ENCODE data around the gene DCBLD1. TPM values are rescaled to one million over a fixed set of nuclear protein-coding genes. Genes with fewer than 3 reads are reported as not detected.

DCBLD1 gene
- total and polyA plus RNA-seq, 4 donors: 2.7 to 10.4 (median 4.4) TPM

DNA sequence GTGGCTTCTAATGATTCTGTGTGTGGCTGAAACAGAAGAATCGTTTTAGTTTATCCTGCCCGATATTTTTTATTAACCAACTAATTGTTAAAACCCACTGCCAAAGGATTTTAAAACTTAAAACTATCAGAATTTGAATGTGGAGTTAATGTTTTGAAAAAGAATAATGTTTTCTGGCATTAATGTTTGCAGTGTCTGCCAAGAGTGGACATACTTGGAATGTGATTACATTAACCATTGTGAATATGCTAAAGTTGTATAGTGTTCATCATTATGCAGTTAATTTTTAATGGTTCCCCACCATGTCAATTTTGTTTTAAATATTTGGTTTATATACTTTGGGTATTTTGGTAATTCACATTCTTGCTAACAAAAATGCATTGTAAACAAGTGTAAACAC is 24.4 kb downstream of the DCBLD1 start:
- H3K4me1 ChIP-seq (ENCODE audit: control insufficient read depth in 4 of 4, insufficient read depth in 4 of 4, low read length in 3 of 4): peaks cover 0 to 4% (median 1%) of the 10 kb centered on the region in 4 donors
- peaks cover 0 to 5% (median 2%) of the 10 kb centered on the region in 4 donors for H3K36me3 ChIP-seq (ENCODE audit: control insufficient read depth in 4 of 4, insufficient read depth in 3 of 4, low read depth in 1 of 4, low read length in 3 of 4)
- no peak for DNase-seq (ENCODE audit: low spot score)
- no peaks in the 10 kb centered on the region for H3K27me3 ChIP-seq (ENCODE audit: control insufficient read depth in 4 of 4, insufficient read depth in 4 of 4, low read length in 3 of 4)
- no peak overlapping the region for H3K4me3 ChIP-seq (ENCODE audit: low read depth in 1 of 3, low read length in 3 of 3)
- no peaks in the 10 kb centered on the region for H3K9me3 ChIP-seq (ENCODE audit: control insufficient read depth in 4 of 4, low read length in 3 of 4)
- H3K27ac ChIP-seq (ENCODE audit: low read depth in 1 of 2, low read length in 2 of 2): no peak overlapping the region
- no peak overlapping the region for H3K9ac ChIP-seq (ENCODE audit: low read depth in 1 of 2, low read length in 2 of 2)
- 86% methylated on average over 2 of the region's 2 CpGs for WGBS
- no peak for TF ChIP-seq RXRA (IDR thresholded peaks at IDR 0.05)

GRCh38 chr6:117508450-117508971 is 26.0 kb downstream of the DCBLD1 start:
- H3K4me1 ChIP-seq (ENCODE audit: control insufficient read depth in 4 of 4, insufficient read depth in 4 of 4, low read length in 3 of 4): peaks cover 0 to 4% (median 1%) of the 10 kb centered on the region in 4 donors
- no peak overlapping the region for H3K9ac ChIP-seq (ENCODE audit: low read depth in 1 of 2, low read length in 2 of 2)
- H3K9me3 ChIP-seq (ENCODE audit: control insufficient read depth in 4 of 4, low read length in 3 of 4): no peaks in the 10 kb centered on the region
- peaks cover 0 to 5% (median 2%) of the 10 kb centered on the region in 4 donors for H3K36me3 ChIP-seq (ENCODE audit: control insufficient read depth in 4 of 4, insufficient read depth in 3 of 4, low read depth in 1 of 4, low read length in 3 of 4)
- WGBS: 95% methylated on average over 4 of the region's 4 CpGs
- no peaks in the 10 kb centered on the region for H3K27me3 ChIP-seq (ENCODE audit: control insufficient read depth in 4 of 4, insufficient read depth in 4 of 4, low read length in 3 of 4)
- TF ChIP-seq GABPA (IDR thresholded peaks at IDR 0.05 in 1 of 2, conservative IDR thresholded peaks at IDR 0.05 in 1 of 2) (no peak), TAF1 (conservative IDR thresholded peaks at IDR 0.05) (no peak), CTCF (IDR thresholded peaks at IDR 0.05; ENCODE audit: low read depth, low read length, missing input control) (no peak), FOXA1 (IDR thresholded peaks at IDR 0.05) (no peak), ATF3 (IDR thresholded peaks at IDR 0.05) (no peak), YY1 (IDR thresholded peaks at IDR 0.05) (no peak), FOXA2 (IDR thresholded peaks at IDR 0.05) (no peak), HNF4G (IDR thresholded peaks at IDR 0.05) (no peak), SP1 (IDR thresholded peaks at IDR 0.05) (no peak), JUND (IDR thresholded peaks at IDR 0.05) (no peak), NR2F2 (IDR thresholded peaks at IDR 0.05) (no peak), RXRA (IDR thresholded peaks at IDR 0.05) (no peak), RAD21 (IDR thresholded peaks at IDR 0.05) (no peak)
- TF ChIP-seq, protein P1, sequence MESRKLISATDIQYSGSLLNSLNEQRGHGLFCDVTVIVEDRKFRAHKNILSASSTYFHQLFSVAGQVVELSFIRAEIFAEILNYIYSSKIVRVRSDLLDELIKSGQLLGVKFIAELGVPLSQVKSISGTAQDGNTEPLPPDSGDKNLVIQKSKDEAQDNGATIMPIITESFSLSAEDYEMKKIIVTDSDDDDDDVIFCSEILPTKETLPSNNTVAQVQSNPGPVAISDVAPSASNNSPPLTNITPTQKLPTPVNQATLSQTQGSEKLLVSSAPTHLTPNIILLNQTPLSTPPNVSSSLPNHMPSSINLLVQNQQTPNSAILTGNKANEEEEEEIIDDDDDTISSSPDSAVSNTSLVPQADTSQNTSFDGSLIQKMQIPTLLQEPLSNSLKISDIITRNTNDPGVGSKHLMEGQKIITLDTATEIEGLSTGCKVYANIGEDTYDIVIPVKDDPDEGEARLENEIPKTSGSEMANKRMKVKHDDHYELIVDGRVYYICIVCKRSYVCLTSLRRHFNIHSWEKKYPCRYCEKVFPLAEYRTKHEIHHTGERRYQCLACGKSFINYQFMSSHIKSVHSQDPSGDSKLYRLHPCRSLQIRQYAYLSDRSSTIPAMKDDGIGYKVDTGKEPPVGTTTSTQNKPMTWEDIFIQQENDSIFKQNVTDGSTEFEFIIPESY (IDR thresholded peaks at IDR 0.05): no peak
- no peak overlapping the region for H3K27ac ChIP-seq (ENCODE audit: low read depth in 1 of 2, low read length in 2 of 2)
- no peak for DNase-seq (ENCODE audit: low spot score)
- H3K4me3 ChIP-seq (ENCODE audit: low read depth in 1 of 3, low read length in 3 of 3): no peak overlapping the region

- H3K9ac ChIP-seq (ENCODE audit: low read depth in 1 of 2, low read length in 2 of 2): no peak overlapping the region
- H3K4me1 ChIP-seq (ENCODE audit: control insufficient read depth in 4 of 4, insufficient read depth in 4 of 4, low read length in 3 of 4): peaks cover 0 to 4% (median 1%) of the 10 kb centered on the region in 4 donors
- H3K9me3 ChIP-seq (ENCODE audit: control insufficient read depth in 4 of 4, low read length in 3 of 4): no peaks in the 10 kb centered on the region
- no peak overlapping the region for H3K27ac ChIP-seq (ENCODE audit: low read depth in 1 of 2, low read length in 2 of 2)
- 97% methylated on average over 7 of the region's 7 CpGs for WGBS
- DNase-seq (ENCODE audit: low spot score): no peak
- H3K27me3 ChIP-seq (ENCODE audit: control insufficient read depth in 4 of 4, insufficient read depth in 4 of 4, low read length in 3 of 4): no peaks in the 10 kb centered on the region
- TF ChIP-seq RAD21 (IDR thresholded peaks at IDR 0.05): no peak
- TF ChIP-seq CTCF (IDR thresholded peaks at IDR 0.05; ENCODE audit: low read depth, low read length, missing input control): no peak
- H3K36me3 ChIP-seq (ENCODE audit: control insufficient read depth in 4 of 4, insufficient read depth in 3 of 4, low read depth in 1 of 4, low read length in 3 of 4): peaks cover 0 to 5% (median 2%) of the 10 kb centered on the region in 4 donors
- no peak overlapping the region for H3K4me3 ChIP-seq (ENCODE audit: low read depth in 1 of 3, low read length in 3 of 3)
These were observed 26.5 kb downstream of the DCBLD1 start for GRCh38 chr6:117509021-117509420.

All from liver (tissue), 9 donors.